GM12878 (cell line): ENCODE data around the gene RAPGEF1.

Source experiments
- FOXM1 ChIP-seq: IDR thresholded peaks from 2 replicates; pipeline ENCODE4 v1.6.1; 2012; ENCODE audit warnings: low read depth, mild to moderate bottlenecking, inconsistent platforms, low read length, moderate library complexity
- MAX ChIP-seq: IDR thresholded peaks from 2 replicates; pipeline ENCODE4 v1.6.1; 2012; ENCODE audit warnings: low read depth, low read length, improper control_type of control experiment
- TARDBP ChIP-seq: IDR thresholded peaks from 2 replicates; pipeline ENCODE4 v1.6.1; 2016; ENCODE audit warnings: borderline replicate concordance

- TF ChIP-seq MAX (no peak), FOXM1 (no peak), TARDBP (no peak)
Observed at GRCh38 chr9:131554087-131554842, 185.6 kb downstream of the RAPGEF1 start.
